NB4 (cell line): Measurements from ENCODE around the gene CENPB.
A peak's percentile ranks its signal among the peaks of the same experiment; 100 is the strongest.

Source experiments
- DNase-seq: peaks from one replicate; pipeline ENCODE4 v3.0.0; 2010; ENCODE audit warnings: low read depth
- H3K4me3 ChIP-seq: one replicate; pipeline ENCODE4 v1.5.1; 2011; ENCODE audit warnings: mild to moderate bottlenecking, low read depth, low read length, moderate library complexity
- MYC ChIP-seq: IDR thresholded peaks from 2 replicates; pipeline ENCODE4 v1.6.1; 2011; ENCODE audit warnings: low read depth, low read length
- POLR2A ChIP-seq: IDR thresholded peaks from 2 replicates; pipeline ENCODE4 v1.6.1; 2011; ENCODE audit warnings: mild to moderate bottlenecking; ENCODE audit not compliant: insufficient read length; ENCODE audit errors: extremely low read depth
- TF ChIP-seq, protein P1 (sequence below): IDR thresholded peaks from 2 replicates; pipeline ENCODE4 v1.6.1; 2011; ENCODE audit warnings: low read depth, low read length
- TF ChIP-seq, protein P2 (sequence below): IDR thresholded peaks from one replicate; pipeline ENCODE4 v1.5.1; 2012; ENCODE audit warnings: low read depth, low read length

The CENPB gene

DNA sequence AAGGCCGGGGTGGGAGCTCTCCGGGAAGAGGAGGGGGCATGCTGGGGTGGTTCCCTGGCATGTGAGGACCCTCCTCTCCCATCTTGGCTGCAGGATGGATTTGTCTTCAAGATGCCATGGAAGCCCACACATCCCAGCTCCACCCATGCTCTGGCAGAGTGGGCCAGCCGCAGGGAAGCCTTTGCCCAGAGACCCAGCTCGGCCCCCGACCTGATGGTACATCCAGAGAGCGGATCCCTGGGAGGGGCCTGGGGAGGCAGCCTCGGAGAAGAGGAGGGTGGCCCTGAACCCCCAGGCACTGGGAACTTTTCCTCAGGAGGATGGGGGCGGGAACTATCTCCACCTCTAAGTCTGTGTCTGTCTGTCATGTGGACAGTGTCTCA is 14.3 kb upstream of the CENPB start:
- TF ChIP-seq, protein P1, sequence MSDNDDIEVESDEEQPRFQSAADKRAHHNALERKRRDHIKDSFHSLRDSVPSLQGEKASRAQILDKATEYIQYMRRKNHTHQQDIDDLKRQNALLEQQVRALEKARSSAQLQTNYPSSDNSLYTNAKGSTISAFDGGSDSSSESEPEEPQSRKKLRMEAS, result no peak
- TF ChIP-seq POLR2A, result no peak
- TF ChIP-seq, protein P2, sequence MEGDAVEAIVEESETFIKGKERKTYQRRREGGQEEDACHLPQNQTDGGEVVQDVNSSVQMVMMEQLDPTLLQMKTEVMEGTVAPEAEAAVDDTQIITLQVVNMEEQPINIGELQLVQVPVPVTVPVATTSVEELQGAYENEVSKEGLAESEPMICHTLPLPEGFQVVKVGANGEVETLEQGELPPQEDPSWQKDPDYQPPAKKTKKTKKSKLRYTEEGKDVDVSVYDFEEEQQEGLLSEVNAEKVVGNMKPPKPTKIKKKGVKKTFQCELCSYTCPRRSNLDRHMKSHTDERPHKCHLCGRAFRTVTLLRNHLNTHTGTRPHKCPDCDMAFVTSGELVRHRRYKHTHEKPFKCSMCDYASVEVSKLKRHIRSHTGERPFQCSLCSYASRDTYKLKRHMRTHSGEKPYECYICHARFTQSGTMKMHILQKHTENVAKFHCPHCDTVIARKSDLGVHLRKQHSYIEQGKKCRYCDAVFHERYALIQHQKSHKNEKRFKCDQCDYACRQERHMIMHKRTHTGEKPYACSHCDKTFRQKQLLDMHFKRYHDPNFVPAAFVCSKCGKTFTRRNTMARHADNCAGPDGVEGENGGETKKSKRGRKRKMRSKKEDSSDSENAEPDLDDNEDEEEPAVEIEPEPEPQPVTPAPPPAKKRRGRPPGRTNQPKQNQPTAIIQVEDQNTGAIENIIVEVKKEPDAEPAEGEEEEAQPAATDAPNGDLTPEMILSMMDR, result no peak
- no peak for TF ChIP-seq MYC
- no peak overlapping the region for H3K4me3 ChIP-seq
- DNase-seq, result no peak

- no peak overlapping the region for H3K4me3 ChIP-seq
- DNase-seq, result no peak
- TF ChIP-seq MYC, result no peak
- TF ChIP-seq, protein P2, result no peak
- TF ChIP-seq, protein P1, result no peak
Observed at GRCh38 chr20:3800256-3800877, 13.8 kb upstream of the CENPB start.

GRCh38 chr20:3798908-3799248 is 12.3 kb upstream of the CENPB start:
- H3K4me3 ChIP-seq, result no peak overlapping the region
- TF ChIP-seq, protein P1, result no peak
- no peak for DNase-seq

GRCh38 chr20:3798373-3798768 is 11.8 kb upstream of the CENPB start:
- TF ChIP-seq, protein P2, result no peak
- TF ChIP-seq, protein P1, result no peak
- no peak for TF ChIP-seq MYC
- no peak for TF ChIP-seq POLR2A
- no peak overlapping the region for H3K4me3 ChIP-seq
- DNase-seq, result no peak

DNA sequence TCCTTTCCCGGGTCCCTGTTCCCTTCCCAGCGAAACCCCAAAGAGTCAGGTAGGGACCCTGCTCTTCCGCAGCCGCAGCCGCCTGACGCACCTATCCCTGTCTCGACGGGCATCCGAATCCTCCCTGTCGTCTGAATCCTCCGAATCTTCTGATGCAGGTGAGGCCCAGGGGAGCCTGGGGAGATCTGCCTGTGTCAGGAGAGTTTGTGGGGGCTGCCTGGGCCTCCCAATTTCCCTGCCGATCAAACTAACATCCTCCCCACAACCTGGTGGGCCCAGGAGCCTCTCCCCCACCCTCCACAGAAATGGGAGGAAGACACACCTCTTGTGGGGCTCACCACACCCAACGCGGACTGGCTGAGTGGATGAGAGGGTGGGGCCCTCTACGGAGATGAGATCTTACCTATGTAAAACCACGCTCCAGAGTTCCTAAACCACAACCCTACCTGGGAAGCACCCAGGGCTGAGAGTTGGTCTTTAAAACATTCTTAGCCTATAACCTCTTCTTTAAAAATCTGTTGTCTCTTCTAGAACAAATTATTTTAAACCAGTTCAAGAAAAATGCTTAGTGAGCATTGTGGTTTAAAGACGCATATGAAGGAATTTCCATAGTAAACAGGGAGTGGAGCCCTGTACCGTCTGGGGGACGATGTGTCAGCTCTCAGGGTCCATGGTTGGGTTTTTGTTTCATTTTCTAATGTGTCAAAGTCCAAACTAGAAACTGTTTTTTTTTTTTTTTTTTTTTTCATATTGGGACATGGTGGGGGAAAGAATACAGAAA is 11.2 kb upstream of the CENPB start:
- TF ChIP-seq POLR2A, result no peak
- TF ChIP-seq, protein P1, result no peak
- no peak for TF ChIP-seq MYC
- TF ChIP-seq, protein P2, result no peak
- H3K4me3 ChIP-seq, result peak overlapping the region; percentile 77
- DNase-seq, result no peak

DNA sequence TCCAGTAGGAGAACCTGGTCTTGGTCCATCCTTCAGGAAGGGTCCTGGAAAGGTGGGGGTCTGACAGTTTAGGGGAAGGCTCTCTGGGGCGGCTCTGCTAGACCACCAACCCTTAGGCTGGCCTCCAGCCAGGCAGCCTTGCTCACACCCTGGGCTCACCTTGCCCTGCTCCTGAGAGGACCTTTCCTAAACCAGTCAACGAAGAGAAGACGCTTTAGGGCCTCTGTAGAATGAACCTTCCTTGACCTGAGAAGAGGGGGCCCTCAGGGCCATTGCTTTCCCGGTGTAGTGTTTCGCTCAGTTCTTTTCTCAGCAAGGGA is 10.6 kb upstream of the CENPB start:
- H3K4me3 ChIP-seq, result peak overlapping the region; percentile 77
- no peak for DNase-seq
- TF ChIP-seq, protein P1, result no peak
- TF ChIP-seq, protein P2, result no peak
- no peak for TF ChIP-seq MYC
- TF ChIP-seq POLR2A, result no peak
